GM19193 (cell line): Measurements from ENCODE around the gene SSH2.

Experiments used
- POLR2A ChIP-seq: IDR thresholded peaks from 4 replicates; pipeline ENCODE4 v1.6.1; 2011; ENCODE audit not compliant: insufficient read depth, insufficient read length; ENCODE audit errors: extremely low read depth

The SSH2 gene

GRCh38 chr17:29608986-29609385 lies 321.0 kb downstream of the SSH2 start:
- no peak for TF ChIP-seq POLR2A

- no peak for TF ChIP-seq POLR2A
Observed at GRCh38 chr17:29607557-29608195, 322.4 kb downstream of the SSH2 start.

- TF ChIP-seq POLR2A, result no peak
Observed at GRCh38 chr17:29603109-29603674, 326.8 kb downstream of the SSH2 start.

- TF ChIP-seq POLR2A, result no peak
Observed at GRCh38 chr17:29597361-29598172, 332.5 kb downstream of the SSH2 start.

GRCh38 chr17:29596811-29597210 lies 333.2 kb downstream of the SSH2 start:
- TF ChIP-seq POLR2A, result no peak

GRCh38 chr17:29595943-29596774 lies 333.9 kb downstream of the SSH2 start:
- no peak for TF ChIP-seq POLR2A

- no peak for TF ChIP-seq POLR2A
Observed at GRCh38 chr17:29595107-29595942, 334.7 kb downstream of the SSH2 start.

- TF ChIP-seq POLR2A, result no peak
Observed at GRCh38 chr17:29594519-29595090, 335.4 kb downstream of the SSH2 start.

- TF ChIP-seq POLR2A, result no peak
Observed at GRCh38 chr17:29593591-29594518, 336.2 kb downstream of the SSH2 start.

GRCh38 chr17:29592850-29593551 lies 337.0 kb downstream of the SSH2 start, which contains the start of gene ANKRD13B:
Gene ANKRD13B (plus strand): TSS chr17:29593132. CDS start chr17:29593622, 490 bp downstream.
- no peak for TF ChIP-seq POLR2A

- TF ChIP-seq POLR2A, result no peak
Observed at GRCh38 chr17:29591737-29592608, 338.1 kb downstream of the SSH2 start.
